GM12878 (cell line): Measurements from ENCODE around the gene ZBTB9. TPM values are rescaled to one million over a fixed set of nuclear protein-coding genes. Genes with fewer than 3 reads are reported as not detected.

ENCODE experiments used
- ATAC-seq: fragments of 200-7000 bp; cut with Tn5 transposase; 3 replicates; pipeline ENCODE4 v1.9.1; 2020; ENCODE audit warnings: mild to moderate bottlenecking, moderate library complexity
- BruUV-seq: library from RNA; stranded (reverse); fragments of 400-500 nt; replicated peaks from 2 replicates; lab custom pipeline; 2021; lab: Mats Ljungman, UMichigan
- CTCF ChIA-PET: fragments of 300-600 bp; sonication (Branson Sonifier 250); formaldehyde crosslinking; extraction: SDS; loops from one replicate; lab custom pipeline; 2021; ENCODE audit warnings: inconsistent platforms; lab: Yijun Ruan, JAX
- POLR2A ChIA-PET: fragments of 350-600 bp; formaldehyde crosslinking; extraction: SDS; loops from one replicate; lab custom pipeline; 2021; ENCODE audit warnings: inconsistent platforms; lab: Charles Lee
- RAD21 ChIA-PET: fragments of 300-600 bp; sonication (Branson Sonifier 250); formaldehyde crosslinking; loops from one replicate; lab custom pipeline; 2023; ENCODE audit warnings: antibody characterized with exemption; ENCODE audit not compliant: unreplicated experiment; lab: Charles Lee
- SMC1A ChIA-PET: fragments of 300-600 bp; sonication (Branson Sonifier 250); formaldehyde crosslinking; loops from one replicate; lab custom pipeline; 2023; ENCODE audit not compliant: unreplicated experiment, uncharacterized antibody; lab: Charles Lee
- DNase-seq: peaks from one replicate; pipeline ENCODE4 v3.0.0-alpha.2; 2011; ENCODE audit warnings: low read depth, low spot score
- FAIRE-seq: peaks from 3 replicates; lab custom pipeline; 2011; peaks lifted over from hg19 to GRCh38; lab: Jason Lieb, UNC
- H2AFZ ChIP-seq: 2 replicates; pipeline ENCODE4 v1.6.0; 2011; ENCODE audit warnings: low read depth, low read length, control low read depth; ENCODE audit not compliant: control insufficient read depth
- H3K27ac ChIP-seq: 2 replicates; pipeline ENCODE4 v1.5.1; 2011; ENCODE audit warnings: control low read depth; ENCODE audit not compliant: control insufficient read depth, insufficient read depth
- H3K27me3 ChIP-seq, 2 experiments: replicated peaks in 1 of 2; 2 replicates each; pipeline versions ENCODE4 v1.6.0 to v1.6.1; 2011; ENCODE audit warnings: low read length in 1 of 2; ENCODE audit not compliant: control insufficient read depth in 2 of 2, insufficient read depth in 2 of 2
- H3K36me3 ChIP-seq, 2 experiments: 2 replicates each; pipeline ENCODE4 v1.5.1; 2011; ENCODE audit warnings: low read length in 1 of 2; ENCODE audit not compliant: control insufficient read depth in 2 of 2, insufficient read depth in 2 of 2
- H3K4me1 ChIP-seq: 2 replicates; pipeline ENCODE4 v1.6.1; 2011; ENCODE audit warnings: mild to moderate bottlenecking, low read length, moderate library complexity, mixed read lengths; ENCODE audit not compliant: control insufficient read depth, insufficient read depth
- H3K4me2 ChIP-seq: 2 replicates; pipeline ENCODE4 v1.6.0; 2011; ENCODE audit warnings: control low read depth; ENCODE audit not compliant: control insufficient read depth, insufficient read depth
- H3K4me3 ChIP-seq: fragments of 200-600 bp; sonication (generic); 2 replicates; pipeline ENCODE4 v1.5.1; 2016
- H3K79me2 ChIP-seq: 2 replicates; pipeline ENCODE4 v1.6.0; 2011; ENCODE audit warnings: low read length; ENCODE audit not compliant: control insufficient read depth, insufficient read depth
- H3K9ac ChIP-seq: 2 replicates; pipeline ENCODE4 v1.8.0; 2011; ENCODE audit warnings: low read length, control low read depth, mixed read lengths; ENCODE audit not compliant: control insufficient read depth, insufficient read depth
- H3K9me3 ChIP-seq: replicated peaks from 3 replicates; pipeline ENCODE4 v1.5.1; 2011; ENCODE audit warnings: mild to moderate bottlenecking, low read length; ENCODE audit not compliant: control insufficient read depth, insufficient read depth
- H4K20me1 ChIP-seq: 2 replicates; pipeline ENCODE4 v1.6.0; 2011; ENCODE audit not compliant: control insufficient read depth, insufficient read depth
- HDGF ChIP-seq: fragments of 450-650 bp; IDR thresholded peaks from 2 replicates; pipeline ENCODE4 v1.6.1; 2016; ENCODE audit warnings: antibody characterized with exemption
- IKZF2 ChIP-seq, 2 experiments: fragments of 450-650 bp; IDR thresholded peaks; 2 replicates each; pipeline ENCODE4 v1.6.1; 2017; ENCODE audit warnings: mild to moderate bottlenecking in 2 of 2, moderate library complexity in 2 of 2
- TBL1XR1 ChIP-seq: IDR thresholded peaks from 2 replicates; pipeline ENCODE4 v1.6.1; 2012; ENCODE audit warnings: low read depth, low read length, improper control_type of control experiment
- ZNF24 ChIP-seq: fragments of 450-650 bp; IDR thresholded peaks from 2 replicates; pipeline ENCODE4 v1.6.1; 2017; ENCODE audit warnings: antibody characterized with exemption, mild to moderate bottlenecking
- ZNF687 ChIP-seq: fragments of 450-650 bp; IDR thresholded peaks from 2 replicates; pipeline ENCODE4 v1.6.1; 2017; ENCODE audit warnings: mild to moderate bottlenecking, moderate library complexity
- WGBS: methylation state at CpG from one replicate; pipeline ENCODE4 v1.1.6; 2016; ENCODE audit warnings: low lambda C conversion rate; ENCODE audit not compliant: insufficient replicate concordance, insufficient coverage; ENCODE audit errors: missing lambda C conversion rate; 5-methylcytosine and 5-hydroxymethylcytosine counted together
- in situ Hi-C: fragments of 300-500 bp; cut with MboI; formaldehyde crosslinking; loops from 9 replicates; pipeline ENCODE4 v1.14.3; 2018; ENCODE audit warnings: mixed read lengths
- intact Hi-C: fragments of 100-400 bp; cut with micrococcal nuclease; formaldehyde crosslinking; loops from one replicate; pipeline ENCODE4 v1.14.2; 2022; ENCODE audit not compliant: unreplicated experiment
- polyA plus RNA-seq, 11 experiments: library from polyadenylated mRNA; depleted of rRNA in 4 of 11; unstranded in 6 of 11; stranded (reverse) in 5 of 11; fragments of >200 nt; fragmentation: Nextera tagmentation in 4 of 11; fragmentation: Illumina TruSeq in 1 of 11; extraction: Ambion mirVana in 4 of 11; extraction: Trizol in 1 of 11; gene quantifications; 1 replicate in 1 of 11; 2 replicates in 10 of 11; pipeline versions ENCODE4 v1.2.1 to v1.2.3, GENCODE V29; 2011 to 2016; ENCODE audit warnings: inconsistent platforms in 2 of 11, missing spikeins in 2 of 11, low read depth in 1 of 11
- total RNA-seq, 4 experiments: library from RNA; depleted of rRNA in 3 of 4; stranded (reverse); fragments of >200 nt in 3 of 4; fragmentation: Illumina TruSeq in 1 of 4; extraction: Trizol in 1 of 4; gene quantifications; 2 replicates each; pipeline versions ENCODE4 v1.2.1 to v1.2.3, GENCODE V29; 2013 to 2021
- TF ChIP-seq, protein P1 (sequence below): fragments of 150-350 bp; IDR thresholded peaks from 2 replicates; pipeline ENCODE4 v1.6.1; 2016; ENCODE audit warnings: low read depth, low read length
- TF ChIP-seq, protein P2 (sequence below): fragments of 450-650 bp; IDR thresholded peaks from 2 replicates; pipeline ENCODE4 v1.6.1; 2018; ENCODE audit warnings: mild to moderate bottlenecking, low read depth, moderate library complexity; ENCODE audit not compliant: partially characterized antibody

Gene ZBTB9
- total and polyA plus RNA-seq, 10 of the 15 experiments (the other 5 are each of a cell fraction or from before 2014, with no cell fraction given): 1.5 to 12.7 (median 6.9) TPM

- TF ChIP-seq, protein P1, sequence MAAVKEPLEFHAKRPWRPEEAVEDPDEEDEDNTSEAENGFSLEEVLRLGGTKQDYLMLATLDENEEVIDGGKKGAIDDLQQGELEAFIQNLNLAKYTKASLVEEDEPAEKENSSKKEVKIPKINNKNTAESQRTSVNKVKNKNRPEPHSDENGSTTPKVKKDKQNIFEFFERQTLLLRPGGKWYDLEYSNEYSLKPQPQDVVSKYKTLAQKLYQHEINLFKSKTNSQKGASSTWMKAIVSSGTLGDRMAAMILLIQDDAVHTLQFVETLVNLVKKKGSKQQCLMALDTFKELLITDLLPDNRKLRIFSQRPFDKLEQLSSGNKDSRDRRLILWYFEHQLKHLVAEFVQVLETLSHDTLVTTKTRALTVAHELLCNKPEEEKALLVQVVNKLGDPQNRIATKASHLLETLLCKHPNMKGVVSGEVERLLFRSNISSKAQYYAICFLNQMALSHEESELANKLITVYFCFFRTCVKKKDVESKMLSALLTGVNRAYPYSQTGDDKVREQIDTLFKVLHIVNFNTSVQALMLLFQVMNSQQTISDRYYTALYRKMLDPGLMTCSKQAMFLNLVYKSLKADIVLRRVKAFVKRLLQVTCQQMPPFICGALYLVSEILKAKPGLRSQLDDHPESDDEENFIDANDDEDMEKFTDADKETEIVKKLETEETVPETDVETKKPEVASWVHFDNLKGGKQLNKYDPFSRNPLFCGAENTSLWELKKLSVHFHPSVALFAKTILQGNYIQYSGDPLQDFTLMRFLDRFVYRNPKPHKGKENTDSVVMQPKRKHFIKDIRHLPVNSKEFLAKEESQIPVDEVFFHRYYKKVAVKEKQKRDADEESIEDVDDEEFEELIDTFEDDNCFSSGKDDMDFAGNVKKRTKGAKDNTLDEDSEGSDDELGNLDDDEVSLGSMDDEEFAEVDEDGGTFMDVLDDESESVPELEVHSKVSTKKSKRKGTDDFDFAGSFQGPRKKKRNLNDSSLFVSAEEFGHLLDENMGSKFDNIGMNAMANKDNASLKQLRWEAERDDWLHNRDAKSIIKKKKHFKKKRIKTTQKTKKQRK: no peak
- 0 out of 4 replicates have a peak, but pooled peaks of 1 of the 2 experiments have one; percentile 7 for TF ChIP-seq IKZF2 (IDR thresholded peaks at IDR 0.05)
- no peak for TF ChIP-seq ZNF24
- TF ChIP-seq, all 136 proteins: peak for 13
Measured at GRCh38 chr6:33428224-33428965, 26.0 kb upstream of the ZBTB9 start (continued).

DNA sequence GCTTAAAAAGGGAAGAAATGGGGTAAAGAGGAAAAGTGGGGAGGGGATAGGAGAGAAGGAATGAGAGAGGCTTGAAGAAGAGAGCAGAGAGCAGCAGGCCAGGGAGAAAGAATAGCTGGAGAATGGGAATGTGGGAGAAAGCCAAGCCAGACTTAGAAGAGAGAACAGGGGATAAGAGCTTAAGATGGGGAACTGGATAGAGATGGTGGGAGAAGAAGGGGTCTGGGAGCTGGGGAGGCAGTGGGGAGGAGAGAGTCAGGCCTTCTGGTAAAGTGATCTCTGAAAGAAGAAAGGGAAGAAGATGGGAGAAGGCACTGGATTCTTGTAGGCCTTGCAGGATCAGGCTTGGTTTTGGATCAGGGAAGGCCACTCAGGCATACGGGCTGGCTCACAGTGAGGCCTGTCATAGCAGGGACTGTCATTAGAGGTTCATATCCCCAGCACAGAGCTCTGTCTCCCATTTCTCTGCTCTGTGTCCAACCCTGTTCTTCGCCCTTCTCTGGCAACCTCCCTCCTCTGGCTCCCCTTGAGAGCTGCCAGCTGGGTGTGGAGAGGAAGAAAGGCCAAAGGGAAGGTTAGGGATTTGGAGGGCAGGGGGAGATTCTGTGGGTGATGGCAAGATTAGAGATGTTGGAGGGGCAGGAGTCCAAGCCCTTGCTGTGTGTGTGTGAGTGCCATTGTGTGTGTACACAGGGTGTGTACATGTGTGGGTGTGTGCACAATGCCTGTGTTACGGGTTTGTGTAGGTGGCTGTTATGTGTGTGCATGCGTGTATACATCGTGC is 25.2 kb upstream of the ZBTB9 start:
- FAIRE-seq (no peak), ATAC-seq (no peak)
- Histone ChIP-seq H2AFZ (no peak overlapping the region), H3K9me3 (no peaks in the 10 kb centered on the region), H3K27me3 (no peaks in the 10 kb centered on the region), H3K27ac (no peak overlapping the region; the same call in 1 of the 2 replicates), H3K4me3 (no peak overlapping the region)
- 85% methylated on average over 5 of the region's 5 CpGs for WGBS
- intact Hi-C loops: no loop called here
- TF ChIP-seq HDGF: 0 out of 2 replicates have a peak, but pooled peaks have one; percentile 3
- TF ChIP-seq, protein P2, sequence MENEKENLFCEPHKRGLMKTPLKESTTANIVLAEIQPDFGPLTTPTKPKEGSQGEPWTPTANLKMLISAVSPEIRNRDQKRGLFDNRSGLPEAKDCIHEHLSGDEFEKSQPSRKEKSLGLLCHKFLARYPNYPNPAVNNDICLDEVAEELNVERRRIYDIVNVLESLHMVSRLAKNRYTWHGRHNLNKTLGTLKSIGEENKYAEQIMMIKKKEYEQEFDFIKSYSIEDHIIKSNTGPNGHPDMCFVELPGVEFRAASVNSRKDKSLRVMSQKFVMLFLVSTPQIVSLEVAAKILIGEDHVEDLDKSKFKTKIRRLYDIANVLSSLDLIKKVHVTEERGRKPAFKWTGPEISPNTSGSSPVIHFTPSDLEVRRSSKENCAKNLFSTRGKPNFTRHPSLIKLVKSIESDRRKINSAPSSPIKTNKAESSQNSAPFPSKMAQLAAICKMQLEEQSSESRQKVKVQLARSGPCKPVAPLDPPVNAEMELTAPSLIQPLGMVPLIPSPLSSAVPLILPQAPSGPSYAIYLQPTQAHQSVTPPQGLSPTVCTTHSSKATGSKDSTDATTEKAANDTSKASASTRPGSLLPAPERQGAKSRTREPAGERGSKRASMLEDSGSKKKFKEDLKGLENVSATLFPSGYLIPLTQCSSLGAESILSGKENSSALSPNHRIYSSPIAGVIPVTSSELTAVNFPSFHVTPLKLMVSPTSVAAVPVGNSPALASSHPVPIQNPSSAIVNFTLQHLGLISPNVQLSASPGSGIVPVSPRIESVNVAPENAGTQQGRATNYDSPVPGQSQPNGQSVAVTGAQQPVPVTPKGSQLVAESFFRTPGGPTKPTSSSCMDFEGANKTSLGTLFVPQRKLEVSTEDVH: no peak
- TF ChIP-seq TBL1XR1: no peak
- no peak for TF ChIP-seq ZNF687
- TF ChIP-seq, all 136 proteins: peak for 1
- in situ Hi-C loops: no loop called here
- no peak for DNase-seq
- ChIA-PET CTCF (interaction anchor here (0.5 to 1.8 kb wide), 9 partner anchors 10 to 986 kb away, joined by 3 to 8 read pairs (median 3); partner anchors contain the start of genes CUTA and SYNGAP1), POLR2A (interaction anchor here (0.7 to 1.8 kb wide), 3 partner anchors 13 to 282 kb away, joined by 3 to 6 read pairs (median 3); partner anchors contain the start of genes PHF1 and UQCC2), SMC1A (interaction anchor here (0.6 to 1.7 kb wide), 5 partner anchors 11 to 79 kb away, joined by 3 to 8 read pairs (median 4); partner anchors contain the start of genes CUTA and ZBTB9), RAD21 (interaction anchor here (1.0 to 2.1 kb wide), 7 partner anchors 10 to 151 kb away, joined by 3 to 10 read pairs (median 5); partner anchors contain the start of genes BAK1, CUTA, PFDN6 and SYNGAP1)
- Histone ChIP-seq H3K4me1 (peaks cover 55% of the 10 kb centered on the region), H4K20me1 (no peaks in the 10 kb centered on the region), H3K36me3 (no peaks in the 10 kb centered on the region), H3K4me2 (peak overlapping the region; percentile 93), H3K9ac (no peak overlapping the region; the same call in 1 of the 2 replicates), H3K79me2 (peaks cover 6% of the 10 kb centered on the region)
- no TSS peak for BruUV-seq
